ENCODE data around the gene FRMD6.
"Not testable (repeated sequence)": the region's sequence is repeated elsewhere in the genome, so short reads cannot be mapped to it uniquely, and the experiment has no call there.

Gene FRMD6

DNA sequence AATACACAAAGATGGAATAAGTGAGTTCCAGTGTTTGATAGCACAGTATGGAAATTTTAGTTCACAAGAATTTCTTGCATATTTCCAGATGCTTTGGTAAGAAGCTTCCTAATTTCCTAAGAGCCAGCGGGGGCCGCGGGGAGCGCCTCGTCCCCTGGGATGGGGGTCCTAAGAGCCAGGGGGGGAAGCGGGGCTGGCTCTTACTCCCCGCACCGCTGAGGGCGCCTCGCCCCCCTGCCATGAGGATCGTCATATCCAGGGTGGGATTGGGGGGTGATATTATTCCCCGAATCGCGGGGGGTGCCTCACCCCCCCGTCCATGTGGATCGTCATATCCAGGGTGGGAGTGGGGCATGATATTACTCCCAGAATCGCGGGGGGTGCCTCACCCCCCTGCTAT is 108.2 kb downstream of the FRMD6 start:
- DNase-seq (ENCODE audit: low read depth): no peak
- H3K4me3 ChIP-seq (ENCODE audit: low read depth, low read length): no peak overlapping the region
- TF ChIP-seq CTCF (IDR thresholded peaks at IDR 0.05; ENCODE audit: low read depth, low read length, missing control alignments): no peak

GRCh38 chr14:51765726-51766125 is 114.0 kb downstream of the FRMD6 start:
- H3K4me3 ChIP-seq (ENCODE audit: low read depth, low read length); DNase-seq (ENCODE audit: low read depth): not testable (repeated sequence)

GRCh38 chr14:51766586-51766985 is 114.9 kb downstream of the FRMD6 start:
- not testable (repeated sequence) for DNase-seq (ENCODE audit: low read depth); H3K4me3 ChIP-seq (ENCODE audit: low read depth, low read length)

DNA sequence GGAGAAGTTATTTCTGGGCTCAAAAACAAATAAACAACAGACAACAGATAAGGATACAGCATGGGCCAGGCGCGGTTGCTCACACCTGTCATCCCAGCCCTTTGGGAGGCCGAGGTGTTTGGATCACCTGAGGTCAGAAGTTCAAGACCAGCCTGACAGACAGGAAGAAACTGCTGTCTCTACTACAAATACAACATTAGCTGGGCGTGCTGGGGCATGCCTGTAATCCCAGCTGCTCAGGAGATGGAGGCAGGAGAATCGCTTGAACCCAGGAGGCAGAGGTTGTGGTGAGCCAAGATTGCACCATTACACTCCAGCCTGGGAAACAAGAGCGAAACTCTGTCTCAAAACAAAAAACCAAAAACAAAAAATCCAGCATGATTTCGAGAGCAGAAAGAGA is 117.6 kb downstream of the FRMD6 start:
- not testable (repeated sequence) for DNase-seq (ENCODE audit: low read depth); H3K4me3 ChIP-seq (ENCODE audit: low read depth, low read length)

DNA sequence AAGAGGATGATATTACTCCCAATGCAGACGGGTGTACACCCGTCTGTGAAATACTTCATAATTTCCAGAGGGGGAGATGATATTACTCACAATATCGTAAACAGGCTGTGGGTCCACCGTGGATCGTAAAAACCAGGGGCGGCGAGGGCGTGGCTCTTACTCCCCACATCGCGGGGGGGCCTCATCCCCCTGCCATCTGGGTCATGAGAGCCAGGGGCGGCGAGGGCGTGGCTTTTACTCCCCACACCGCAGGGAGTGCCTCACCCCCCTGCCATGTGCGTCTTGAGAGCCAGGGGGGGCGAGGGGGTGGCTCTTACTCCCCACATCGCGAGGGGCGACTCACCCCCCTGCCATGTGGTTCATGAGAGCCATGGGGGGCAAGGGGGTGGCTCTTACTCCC is 122.5 kb downstream of the FRMD6 start:
- TF ChIP-seq CTCF (IDR thresholded peaks at IDR 0.05; ENCODE audit: low read depth, low read length, missing control alignments): no peak
- no peak overlapping the region for H3K4me3 ChIP-seq (ENCODE audit: low read depth, low read length)
- DNase-seq (ENCODE audit: low read depth): no peak

GRCh38 chr14:51776102-51776894 is 124.6 kb downstream of the FRMD6 start:
- no peak overlapping the region for H3K4me3 ChIP-seq (ENCODE audit: low read depth, low read length)
- DNase-seq (ENCODE audit: low read depth): peak; percentile 4
- TF ChIP-seq CTCF (IDR thresholded peaks at IDR 0.05; ENCODE audit: low read depth, low read length, missing control alignments): peak; percentile 53

- DNase-seq (ENCODE audit: low read depth): peak; percentile 16
- peak; percentile 74 for TF ChIP-seq CTCF (IDR thresholded peaks at IDR 0.05; ENCODE audit: low read depth, low read length, missing control alignments)
- H3K4me3 ChIP-seq (ENCODE audit: low read depth, low read length): no peak overlapping the region
These were observed 128.4 kb downstream of the FRMD6 start for GRCh38 chr14:51780006-51780692.

Measured in GM12864 (cell line).